ENCODE data around the gene KLHL36. TPM values are rescaled to one million over a fixed set of nuclear protein-coding genes. Genes with fewer than 3 reads are reported as not detected.

KLHL36 gene
- total RNA-seq, 2 donors from 2014 or later = 44.2 to 59.2 TPM

- H3K36me3 ChIP-seq (ENCODE audit: control insufficient read depth, insufficient read depth, low read length) = peaks cover 12% of the 10 kb centered on the region
- H3K4me1 ChIP-seq (ENCODE audit: control insufficient read depth, insufficient read depth, low read length) = peaks cover 5% of the 10 kb centered on the region
- Mint-ChIP-seq H3K4me1 (peaks cover 57% of the 10 kb centered on the region), H3K9me3 (no peaks in the 10 kb centered on the region), H3K36me3 (ENCODE audit: low read depth) (peaks cover 6% of the 10 kb centered on the region), H3K27me3 (ENCODE audit: insufficient read depth) (no peaks in the 10 kb centered on the region), H3K4me3 (no peak overlapping the region), H3K27ac (no peak overlapping the region)
- no peaks in the 10 kb centered on the region for H3K9me3 ChIP-seq (ENCODE audit: control insufficient read depth, low read length)
- DNase-seq = no peak
- WGBS, 2 experiments (ENCODE audit: insufficient coverage in 1 of 2, insufficient read length in 1 of 2) = 91% methylated on average over 1 of the region's 1 CpG; no CpG with 5 or more reads in 1 of the 2 experiments
- no peak overlapping the region for H3K27ac ChIP-seq (ENCODE audit: low read depth, low read length)
- TF ChIP-seq, protein P1, sequence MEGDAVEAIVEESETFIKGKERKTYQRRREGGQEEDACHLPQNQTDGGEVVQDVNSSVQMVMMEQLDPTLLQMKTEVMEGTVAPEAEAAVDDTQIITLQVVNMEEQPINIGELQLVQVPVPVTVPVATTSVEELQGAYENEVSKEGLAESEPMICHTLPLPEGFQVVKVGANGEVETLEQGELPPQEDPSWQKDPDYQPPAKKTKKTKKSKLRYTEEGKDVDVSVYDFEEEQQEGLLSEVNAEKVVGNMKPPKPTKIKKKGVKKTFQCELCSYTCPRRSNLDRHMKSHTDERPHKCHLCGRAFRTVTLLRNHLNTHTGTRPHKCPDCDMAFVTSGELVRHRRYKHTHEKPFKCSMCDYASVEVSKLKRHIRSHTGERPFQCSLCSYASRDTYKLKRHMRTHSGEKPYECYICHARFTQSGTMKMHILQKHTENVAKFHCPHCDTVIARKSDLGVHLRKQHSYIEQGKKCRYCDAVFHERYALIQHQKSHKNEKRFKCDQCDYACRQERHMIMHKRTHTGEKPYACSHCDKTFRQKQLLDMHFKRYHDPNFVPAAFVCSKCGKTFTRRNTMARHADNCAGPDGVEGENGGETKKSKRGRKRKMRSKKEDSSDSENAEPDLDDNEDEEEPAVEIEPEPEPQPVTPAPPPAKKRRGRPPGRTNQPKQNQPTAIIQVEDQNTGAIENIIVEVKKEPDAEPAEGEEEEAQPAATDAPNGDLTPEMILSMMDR (conservative IDR thresholded peaks at IDR 0.05) = no peak
- no peak overlapping the region for H3K4me3 ChIP-seq (ENCODE audit: low read length)
- H3K27me3 ChIP-seq (ENCODE audit: control insufficient read depth, insufficient read depth, low read length, poor library complexity, severe bottlenecking) = no peaks in the 10 kb centered on the region
- no peak overlapping the region for H3K9ac ChIP-seq (ENCODE audit: extremely low read depth, low read length, poor library complexity, severe bottlenecking)
Observed at GRCh38 chr16:84706856-84707255, 58.5 kb downstream of the KLHL36 start.

GRCh38 chr16:84709609-84710008 is 61.3 kb downstream of the KLHL36 start:
- Mint-ChIP-seq H3K27ac (peak overlapping the region; percentile 50), H3K27me3 (ENCODE audit: insufficient read depth) (no peaks in the 10 kb centered on the region), H3K36me3 (ENCODE audit: low read depth) (peaks cover 6% of the 10 kb centered on the region), H3K9me3 (no peaks in the 10 kb centered on the region), H3K4me3 (no peak overlapping the region), H3K4me1 (peaks cover 59% of the 10 kb centered on the region)
- H3K36me3 ChIP-seq (ENCODE audit: control insufficient read depth, insufficient read depth, low read length) = peaks cover 12% of the 10 kb centered on the region
- H3K27me3 ChIP-seq (ENCODE audit: control insufficient read depth, insufficient read depth, low read length, poor library complexity, severe bottlenecking) = no peaks in the 10 kb centered on the region
- no peaks in the 10 kb centered on the region for H3K9me3 ChIP-seq (ENCODE audit: control insufficient read depth, low read length)
- TF ChIP-seq, protein P1 (conservative IDR thresholded peaks at IDR 0.05) = no peak
- WGBS, 2 experiments (ENCODE audit: insufficient coverage in 1 of 2, insufficient read length in 1 of 2) = 84 to 86% methylated on average over 10 of the region's 10 CpGs
- no peak for DNase-seq
- H3K4me1 ChIP-seq (ENCODE audit: control insufficient read depth, insufficient read depth, low read length) = no peaks in the 10 kb centered on the region
- H3K4me3 ChIP-seq (ENCODE audit: low read length) = no peak overlapping the region
- no peak overlapping the region for H3K9ac ChIP-seq (ENCODE audit: extremely low read depth, low read length, poor library complexity, severe bottlenecking)
- H3K27ac ChIP-seq (ENCODE audit: low read depth, low read length) = no peak overlapping the region

GRCh38 chr16:84710686-84711085 is 62.4 kb downstream of the KLHL36 start:
- Histone ChIP-seq H3K27me3 (ENCODE audit: control insufficient read depth, insufficient read depth, low read length, poor library complexity, severe bottlenecking) (no peaks in the 10 kb centered on the region), H3K27ac (ENCODE audit: low read depth, low read length) (peak overlapping the region; percentile 33), H3K4me3 (ENCODE audit: low read length) (no peak overlapping the region), H3K36me3 (ENCODE audit: control insufficient read depth, insufficient read depth, low read length) (peaks cover 12% of the 10 kb centered on the region), H3K9ac (ENCODE audit: extremely low read depth, low read length, poor library complexity, severe bottlenecking) (no peak overlapping the region), H3K9me3 (ENCODE audit: control insufficient read depth, low read length) (no peaks in the 10 kb centered on the region), H3K4me1 (ENCODE audit: control insufficient read depth, insufficient read depth, low read length) (no peaks in the 10 kb centered on the region)
- WGBS, 2 experiments (ENCODE audit: insufficient coverage in 1 of 2, insufficient read length in 1 of 2) = 92 to 95% methylated on average over 11 of the region's 11 CpGs
- no peak for DNase-seq
- Mint-ChIP-seq H3K9me3 (no peaks in the 10 kb centered on the region), H3K36me3 (ENCODE audit: low read depth) (no peaks in the 10 kb centered on the region), H3K4me3 (no peak overlapping the region), H3K27ac (no peak overlapping the region), H3K27me3 (ENCODE audit: insufficient read depth) (no peaks in the 10 kb centered on the region), H3K4me1 (peaks cover 58% of the 10 kb centered on the region)
- TF ChIP-seq, protein P1 (conservative IDR thresholded peaks at IDR 0.05) = no peak

Other genes starting within 250 kb of the KLHL36 start
- 10 to 100 TPM; 30.3 to 34.9 TPM for gene MEAK7, start 143.9 kb upstream of the KLHL36 start, total RNA-seq
- 10 to 100 TPM; 33.4 to 34.9 TPM for gene COTL1, start 30.4 kb upstream of the KLHL36 start, total RNA-seq
- 100 to 1,000 TPM; 148 to 149 TPM for gene USP10, start 51.5 kb downstream of the KLHL36 start, total RNA-seq
- gene CRISPLD2, start 171.5 kb downstream of the KLHL36 start, total RNA-seq = 1 to 10 TPM; 5.0 to 9.3 TPM

Data from endodermal cell (in vitro differentiated cells).